Measurements from ENCODE around the gene TAC3.
A peak's percentile ranks its signal among the peaks of the same experiment; 100 is the strongest.
"Not testable (repeated sequence)": the region's sequence is repeated elsewhere in the genome, so short reads cannot be mapped to it uniquely, and the experiment has no call there.

The TAC3 gene

GRCh38 chr12:57016348-57016747, at the start of gene TAC3:
TAC3 (minus strand) TSS chr12:57016529; CDS start chr12:57015797, 732 bp downstream.
- no peak for DNase-seq

GRCh38 chr12:57063991-57064685, 47.8 kb upstream of the TAC3 start:
- peak; percentile 84 for DNase-seq

DNA sequence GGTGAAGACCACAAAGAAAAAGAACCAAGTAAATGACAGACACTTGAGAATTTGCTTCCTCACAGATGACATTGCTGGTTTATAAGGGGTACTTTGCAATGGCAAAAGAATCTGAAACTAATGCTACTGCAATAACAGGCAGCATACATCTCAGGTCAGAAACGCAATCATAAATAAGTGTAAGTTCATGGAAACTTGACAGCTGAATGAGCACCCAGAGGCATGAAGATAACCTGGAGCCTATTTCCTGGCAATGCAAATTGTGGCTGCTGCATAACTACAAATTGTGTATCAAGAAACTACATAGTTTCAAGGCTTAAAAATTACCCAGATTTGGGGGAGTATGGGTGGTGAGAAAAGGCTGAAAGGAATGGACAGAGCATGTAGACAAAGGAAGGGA, 42.1 kb upstream of the TAC3 start:
- no peak for DNase-seq

GRCh38 chr12:57057067-57057751, 40.9 kb upstream of the TAC3 start:
- DNase-seq: no peak

DNA sequence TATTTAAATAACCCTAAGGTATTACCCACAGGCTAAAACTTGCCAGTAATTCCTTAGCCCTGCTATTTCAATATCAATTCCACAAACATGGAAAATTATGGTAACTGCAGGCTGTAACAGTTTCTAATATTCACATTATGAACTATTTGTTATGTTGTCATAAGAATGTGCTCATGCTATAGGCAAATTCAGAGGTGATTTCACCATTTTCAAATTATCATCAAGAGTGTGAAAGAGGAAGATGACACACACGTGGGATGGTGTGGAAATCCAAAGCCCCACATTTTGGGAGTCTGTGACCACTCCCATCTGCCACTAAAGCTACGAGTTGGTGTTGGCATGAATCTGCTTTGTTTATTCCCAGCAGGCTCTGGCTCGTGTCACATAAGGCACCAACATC, 39.5 kb upstream of the TAC3 start:
- DNase-seq: no peak

- not testable (repeated sequence) for DNase-seq
Observed at GRCh38 chr12:57053901-57054300, 37.6 kb upstream of the TAC3 start.

DNA sequence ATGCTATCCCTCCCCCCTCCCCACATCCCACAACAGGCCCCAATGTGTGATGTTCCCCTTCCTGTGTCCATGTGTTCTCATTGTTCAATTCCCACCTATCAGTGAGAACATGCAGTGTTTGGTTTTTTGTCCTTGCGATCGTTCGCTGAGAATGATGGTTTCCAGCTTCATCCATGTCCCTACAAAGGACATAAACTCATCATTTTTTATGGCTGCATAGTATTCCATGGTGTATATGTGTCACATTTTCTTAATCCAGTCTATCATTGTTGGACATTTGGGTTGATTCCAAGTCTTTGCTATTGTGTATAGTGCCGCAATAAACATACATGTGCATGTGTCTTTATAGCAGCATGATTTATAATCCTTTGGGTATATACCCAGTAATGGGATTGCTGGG, 36.8 kb upstream of the TAC3 start:
- not testable (repeated sequence) for DNase-seq

- DNase-seq: no peak
Observed at GRCh38 chr12:57051011-57051410, 34.7 kb upstream of the TAC3 start.

DNA sequence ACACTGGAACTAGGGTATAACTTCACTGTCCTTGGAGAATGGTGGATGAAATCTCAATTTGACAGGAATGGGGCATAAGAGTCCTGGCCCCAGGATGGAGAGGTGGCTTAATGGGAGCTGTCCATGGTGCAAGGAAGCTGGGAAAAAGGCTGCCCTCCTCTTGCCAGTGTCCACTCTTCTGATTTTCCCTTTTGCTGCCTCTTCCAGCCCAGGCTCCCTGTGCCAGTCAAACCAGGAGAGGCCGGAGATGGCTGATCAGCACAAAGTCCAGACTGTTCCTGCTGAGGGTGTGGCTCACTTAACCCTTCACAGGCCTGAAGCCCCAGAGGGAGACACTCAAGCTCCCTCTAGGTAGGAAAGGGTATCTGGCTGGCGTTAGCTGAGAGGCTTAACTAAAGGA, 33.6 kb upstream of the TAC3 start, which contains the start of gene MYO1A:
MYO1A (minus strand) TSS at position 240 of the 400 bp plus-strand sequence. CDS start 1,806 bp downstream, outside the sequence.
- DNase-seq: no peak

DNA sequence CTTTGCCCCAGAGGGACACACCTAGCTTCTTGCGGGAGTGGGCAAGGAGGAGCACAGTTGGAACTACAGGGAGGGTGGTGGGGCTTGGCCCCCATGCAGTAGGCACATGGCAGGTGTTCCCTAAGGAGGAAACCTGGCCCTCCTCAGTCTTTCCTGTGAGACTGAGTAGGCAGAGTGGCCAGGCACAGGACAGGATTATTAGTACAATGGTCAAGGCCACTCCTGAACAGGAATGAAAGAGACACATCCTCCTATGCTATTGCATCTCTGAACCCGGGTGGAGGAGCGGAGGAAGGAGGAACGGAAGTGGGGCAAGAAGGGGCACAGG, 32.8 kb upstream of the TAC3 start:
- DNase-seq: no peak

GRCh38 chr12:57048423-57049118, 32.2 kb upstream of the TAC3 start:
- DNase-seq: no peak

DNA sequence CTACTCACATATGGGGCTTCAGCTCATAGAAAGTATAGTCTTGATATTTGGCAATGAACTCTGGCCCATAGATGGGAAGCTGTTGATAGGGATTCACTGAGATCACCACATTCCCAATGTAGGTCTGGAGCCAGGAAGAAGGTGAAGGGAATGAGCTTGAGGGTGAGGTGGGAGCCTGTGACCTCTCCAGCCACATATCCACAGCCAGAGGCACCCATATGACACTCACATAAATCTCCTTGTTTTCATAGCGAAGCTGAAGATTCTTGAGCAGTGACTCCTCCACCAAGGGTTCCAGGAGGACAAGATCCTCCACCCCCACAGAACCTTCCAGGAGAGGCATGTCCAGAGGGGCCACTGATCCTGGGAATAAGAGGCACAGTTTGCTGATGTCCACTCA, 31.7 kb upstream of the TAC3 start:
- no peak for DNase-seq

- peak; percentile 38 for DNase-seq
Observed at GRCh38 chr12:57046947-57047890, 30.9 kb upstream of the TAC3 start.

DNA sequence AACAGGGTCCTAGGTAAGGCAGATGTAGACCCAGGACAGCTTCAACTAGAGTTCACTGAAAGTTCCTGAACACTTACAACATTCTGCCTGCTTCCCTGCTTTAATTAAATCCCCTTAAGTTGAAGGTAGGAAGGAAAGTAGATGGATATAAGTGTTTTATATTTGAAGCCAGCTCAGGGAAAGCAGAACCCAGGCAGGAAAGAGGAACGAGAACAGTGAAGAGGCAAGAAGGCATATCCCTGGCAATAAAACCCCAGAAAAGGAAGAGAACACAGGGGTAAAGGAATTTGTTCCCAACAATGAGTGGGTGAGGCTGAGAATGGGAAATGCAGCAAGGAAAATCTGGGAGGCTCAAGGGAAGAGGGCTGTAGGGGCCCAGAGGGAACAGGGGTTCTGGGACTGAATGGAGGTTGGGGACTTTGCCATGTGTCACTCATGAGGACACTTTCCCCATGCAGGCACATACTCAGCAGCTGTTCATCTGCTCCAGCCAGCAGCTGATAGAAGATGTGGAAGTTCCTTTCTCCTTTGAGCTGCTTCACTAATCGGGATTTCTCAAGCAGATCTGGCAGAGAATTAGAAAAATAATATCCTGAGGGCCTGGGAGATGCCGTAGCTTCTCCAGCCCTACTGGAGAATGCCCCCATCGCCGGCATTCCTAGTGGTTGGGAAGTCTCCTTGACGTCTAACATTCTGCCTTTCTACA, 29.9 kb upstream of the TAC3 start:
- no peak for DNase-seq

DNA sequence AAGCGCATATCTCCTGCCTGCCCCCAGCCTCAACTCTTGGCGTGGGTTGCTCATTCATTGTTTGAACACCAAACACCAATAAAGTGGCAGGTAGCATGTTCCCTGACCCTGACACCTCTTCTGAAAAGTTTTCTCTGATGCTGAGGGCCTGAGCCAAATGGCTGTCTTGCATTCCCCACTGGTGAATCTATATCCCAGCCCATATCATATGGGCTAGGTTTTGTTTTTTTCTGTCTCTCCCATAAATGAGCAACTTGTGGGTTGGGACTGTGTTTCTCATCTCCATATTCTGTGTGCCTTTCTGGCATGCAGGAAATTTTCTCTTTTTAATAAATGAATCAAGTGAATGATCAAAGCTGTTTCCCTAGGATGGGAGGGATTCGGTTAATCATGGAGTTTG, 28.6 kb upstream of the TAC3 start:
- DNase-seq: no peak

GRCh38 chr12:57044468-57044867, 28.1 kb upstream of the TAC3 start:
- no peak for DNase-seq

- DNase-seq: no peak
Observed at GRCh38 chr12:57042695-57043094, 26.4 kb upstream of the TAC3 start.

DNA sequence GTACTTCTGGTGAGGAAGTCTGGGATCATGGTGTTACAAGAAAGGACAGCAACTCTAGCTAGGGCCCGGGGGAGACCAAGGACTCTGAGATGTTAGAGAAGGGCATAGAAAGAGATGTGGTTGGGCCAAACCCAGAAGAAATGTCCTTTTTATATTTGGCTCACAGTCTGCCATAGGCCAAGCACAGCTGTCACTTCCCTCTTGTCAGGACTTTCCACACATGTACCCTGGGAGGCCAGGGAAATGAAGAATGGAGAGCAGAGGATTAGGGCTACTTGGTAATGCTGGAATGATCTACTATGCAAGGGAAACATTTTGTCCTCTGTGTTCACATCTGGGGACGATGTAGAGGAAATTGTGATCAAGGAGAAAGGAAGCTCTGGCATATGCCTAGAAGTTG, 24.4 kb upstream of the TAC3 start:
- DNase-seq: no peak

DNA sequence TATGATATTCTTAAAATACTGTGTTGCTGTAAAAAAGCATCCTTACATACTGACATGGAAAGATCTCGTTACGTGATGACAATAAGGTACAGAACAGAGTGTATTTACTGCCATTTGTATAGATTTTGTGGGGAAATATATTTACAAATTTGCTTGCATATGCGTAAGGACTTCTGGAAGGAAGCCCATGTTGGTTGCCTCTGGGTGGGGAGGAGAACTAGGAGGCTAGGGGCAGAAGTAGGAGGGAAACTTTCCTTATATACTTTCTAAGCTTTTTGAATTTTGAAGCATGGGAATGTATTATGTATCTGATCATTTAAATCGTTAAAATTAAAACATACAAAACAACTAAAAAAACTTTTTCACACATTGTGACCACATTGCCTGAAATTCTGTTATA, 23.9 kb upstream of the TAC3 start:
- no peak for DNase-seq

DNA sequence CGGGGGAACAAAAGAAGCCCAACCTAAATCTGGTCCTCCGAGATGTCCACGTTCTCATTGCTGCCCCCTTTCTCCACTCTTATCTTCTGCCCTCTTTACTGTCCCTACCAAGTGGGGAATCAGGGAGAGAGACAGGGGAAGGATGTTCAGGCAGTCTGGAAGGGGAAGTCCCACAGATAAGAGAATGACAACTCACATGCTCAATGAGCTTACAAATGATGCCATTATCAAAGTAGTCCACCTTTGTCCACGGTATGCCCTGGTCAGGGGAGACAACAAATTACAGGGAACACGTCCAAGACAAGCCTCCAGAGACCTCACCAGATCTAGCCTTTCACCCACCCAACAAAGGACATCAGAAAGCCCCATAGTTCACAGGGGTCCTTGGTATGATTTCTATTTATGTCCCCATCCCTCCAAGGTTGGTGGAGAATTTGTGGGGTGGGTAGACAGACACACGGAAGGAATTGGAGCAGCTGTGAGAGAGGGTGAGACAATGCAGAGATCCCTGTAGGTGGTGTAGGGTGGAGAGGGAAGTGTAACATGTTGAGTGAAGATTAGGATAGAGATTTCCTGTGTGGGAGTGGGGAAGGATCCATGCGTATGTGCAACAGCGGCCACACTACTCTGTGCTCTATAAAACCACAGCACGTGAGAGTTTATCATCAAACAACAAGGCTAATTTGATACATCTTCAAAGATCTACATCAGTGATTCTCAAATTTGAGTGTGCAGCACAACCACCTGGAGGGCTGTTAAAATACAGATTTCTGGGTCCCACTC, 22.9 kb upstream of the TAC3 start:
- DNase-seq: no peak

DNA sequence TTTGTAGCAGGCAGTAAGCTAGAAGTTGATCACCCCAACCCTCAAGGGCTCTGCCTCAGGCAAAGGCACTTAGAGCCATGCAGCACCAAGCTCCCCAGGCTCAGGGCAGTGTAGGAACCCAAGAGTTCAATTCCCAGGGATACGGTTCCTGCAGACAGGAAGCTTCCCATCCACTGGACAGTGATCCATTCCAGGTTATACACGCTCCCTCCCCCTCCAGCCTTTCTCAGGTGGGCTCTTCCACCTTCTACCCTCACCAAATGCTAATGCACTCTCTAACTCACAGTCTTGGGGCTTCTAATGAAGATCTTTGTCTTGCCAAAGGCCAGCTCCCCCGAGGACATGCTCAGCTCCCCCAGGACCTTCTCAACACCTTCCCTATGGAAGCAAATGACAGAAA, 20.9 kb upstream of the TAC3 start:
- DNase-seq: no peak
